Hepatic stellate cell (primary cell): ENCODE results near the gene CRYGN.

Experiments
- DNase-seq: peaks from one replicate; pipeline ENCODE4 v3.0.0; 2011; ENCODE audit warnings: low spot score

Gene CRYGN

DNA sequence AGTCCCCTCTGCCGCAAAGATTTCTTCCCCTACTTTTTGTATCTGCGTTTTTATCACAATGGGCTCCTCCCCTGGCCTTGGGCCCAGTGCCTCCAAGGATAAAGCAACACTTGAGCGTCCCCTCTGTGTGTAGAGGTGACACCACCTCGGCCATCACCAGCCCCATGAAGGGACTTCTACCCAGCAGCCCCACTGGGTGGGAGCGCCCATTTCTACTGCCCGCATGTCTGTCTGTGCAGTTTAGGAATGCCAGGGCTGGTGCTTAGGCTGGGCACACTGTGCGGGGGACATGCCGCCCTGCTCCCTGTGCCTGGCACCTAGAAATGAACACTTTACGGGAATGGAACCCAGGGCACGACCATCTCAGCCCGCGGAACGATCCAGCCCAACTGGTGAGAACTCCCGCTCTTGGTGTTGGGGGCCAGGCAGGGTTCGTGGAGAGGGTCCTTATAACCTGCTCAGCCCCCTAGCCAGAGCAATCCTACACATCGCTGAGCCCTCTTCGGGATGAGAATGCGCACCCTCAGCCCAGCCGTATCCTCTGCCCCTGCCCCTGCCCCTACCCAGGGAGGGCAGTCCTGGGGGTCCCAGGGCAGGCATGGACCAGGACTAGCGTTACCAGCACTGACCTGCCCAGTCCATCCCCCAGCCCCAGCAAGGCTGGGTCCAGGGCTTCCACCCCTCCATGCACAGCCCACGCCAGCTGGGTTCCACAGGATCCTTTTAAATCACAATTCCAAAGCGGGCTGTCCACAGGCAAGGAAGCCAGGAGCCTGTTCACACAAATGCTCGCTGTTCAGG is 12.8 kb downstream of the CRYGN start:
- DNase-seq: no peak

DNA sequence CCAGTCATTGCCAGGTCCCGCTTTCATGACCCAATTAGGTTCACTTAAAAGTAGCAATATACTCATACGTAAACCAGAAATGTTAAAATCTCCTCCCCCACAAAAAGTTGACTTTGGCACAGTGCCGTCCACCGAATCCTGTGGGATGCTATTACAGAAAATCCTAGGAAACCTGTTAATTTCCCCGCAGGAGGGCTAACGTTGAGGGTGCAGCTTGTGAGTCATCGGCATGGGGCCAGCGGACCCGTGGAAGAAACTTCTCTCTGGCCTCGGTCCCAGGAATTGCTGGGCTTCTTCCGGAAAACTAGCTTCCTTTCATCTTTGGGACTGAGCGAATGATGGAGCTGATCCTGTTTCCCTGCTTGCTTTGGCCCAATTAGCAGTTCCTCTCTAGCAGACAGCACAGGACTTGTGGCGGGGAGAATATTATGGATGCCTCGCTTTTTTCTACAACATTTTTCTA is 13.5 kb downstream of the CRYGN start:
- peak; percentile 88 for DNase-seq

DNA sequence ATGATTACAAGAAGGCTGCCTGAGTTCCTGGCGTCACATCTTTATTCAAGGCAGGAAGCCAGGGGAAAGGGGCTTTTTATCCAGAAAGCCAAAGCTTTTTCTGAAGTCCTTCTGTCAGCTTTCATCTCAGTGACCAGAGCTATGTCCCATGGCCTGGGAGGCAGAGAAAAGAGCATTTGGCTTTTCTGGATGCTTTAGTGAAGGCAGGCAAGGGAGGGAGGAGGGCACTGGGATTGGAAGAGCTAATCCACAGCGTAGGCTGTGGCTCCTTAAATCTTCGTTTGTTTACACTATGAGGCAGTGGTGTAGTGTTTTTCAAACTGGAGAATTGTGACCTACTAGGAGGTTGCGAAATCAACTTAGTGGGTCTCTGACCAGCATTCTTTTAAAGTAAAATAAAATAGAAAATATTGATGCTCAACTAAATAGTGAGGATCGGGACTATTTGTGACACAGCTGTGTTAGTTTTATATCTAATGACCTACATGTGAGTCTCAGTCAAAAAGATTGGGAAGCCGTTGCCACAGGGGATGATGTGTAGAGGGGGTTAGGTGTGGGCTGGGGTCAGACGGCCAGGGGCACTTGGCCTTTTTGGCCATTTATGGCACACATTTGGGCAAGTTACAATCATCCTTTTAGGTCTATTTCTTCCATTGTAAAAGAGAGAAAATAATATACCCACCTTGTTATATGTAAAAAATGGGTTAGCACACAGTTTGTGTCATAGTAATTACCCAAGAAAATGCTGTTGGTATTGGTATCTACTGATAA is 14.1 kb downstream of the CRYGN start:
- DNase-seq: peak; percentile 70

DNA sequence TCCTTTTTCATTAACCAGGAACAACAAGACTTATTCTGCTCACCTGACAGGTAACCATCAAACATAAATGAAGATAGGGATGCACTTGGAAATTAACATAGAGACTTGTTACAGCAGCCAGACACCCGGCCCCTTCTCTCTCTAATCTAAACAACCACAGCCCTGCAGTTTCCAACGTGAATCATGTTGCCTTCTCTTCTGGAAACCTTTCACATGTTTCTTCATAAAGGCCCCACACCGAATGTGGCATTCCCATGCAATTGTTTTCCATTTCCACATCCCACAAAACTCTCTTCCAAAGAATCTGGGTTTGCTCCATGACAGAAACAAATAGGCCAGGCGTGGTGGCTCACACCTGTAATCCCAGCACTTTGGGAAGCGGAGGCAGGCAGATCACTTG is 15.1 kb downstream of the CRYGN start:
- DNase-seq: no peak

DNA sequence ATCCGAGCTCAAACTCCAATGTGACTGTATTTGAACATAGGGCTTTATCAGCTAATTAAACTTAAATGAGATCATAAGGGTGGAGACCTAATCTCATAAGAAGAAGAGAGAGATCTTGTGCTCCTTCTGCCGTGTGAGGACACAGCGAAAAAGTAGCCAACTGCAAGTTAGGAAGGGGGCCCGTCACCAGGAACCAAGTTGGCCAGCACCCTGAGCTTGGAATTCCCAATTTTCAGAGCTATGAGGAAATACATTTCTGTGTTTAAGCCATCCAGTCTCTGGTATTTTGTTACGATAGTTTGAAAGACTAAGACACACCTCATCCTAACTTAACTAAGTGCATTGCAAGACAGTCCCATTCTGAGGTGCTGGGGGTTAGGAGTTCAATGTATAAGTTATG is 16.0 kb downstream of the CRYGN start:
- DNase-seq: no peak

DNA sequence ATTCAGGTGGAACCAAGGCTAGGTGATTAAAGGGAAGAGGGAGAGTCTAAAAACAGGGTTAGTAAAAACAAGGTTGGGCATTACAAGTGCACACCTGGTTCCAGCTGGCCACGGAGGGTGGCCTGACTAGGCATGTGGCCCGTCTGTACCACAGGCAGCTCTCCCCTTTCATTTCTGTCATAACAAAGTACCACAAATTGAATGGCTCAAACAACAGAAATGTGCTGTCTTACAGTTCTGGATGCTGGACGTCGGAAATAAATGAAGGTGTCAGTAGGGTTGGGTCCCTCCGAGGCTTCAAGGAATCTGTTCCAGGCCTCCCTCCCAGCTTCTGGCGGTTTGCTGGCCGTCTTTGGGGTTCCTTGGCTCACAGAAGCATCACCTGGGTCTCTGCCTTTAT is 16.7 kb downstream of the CRYGN start:
- no peak for DNase-seq

DNA sequence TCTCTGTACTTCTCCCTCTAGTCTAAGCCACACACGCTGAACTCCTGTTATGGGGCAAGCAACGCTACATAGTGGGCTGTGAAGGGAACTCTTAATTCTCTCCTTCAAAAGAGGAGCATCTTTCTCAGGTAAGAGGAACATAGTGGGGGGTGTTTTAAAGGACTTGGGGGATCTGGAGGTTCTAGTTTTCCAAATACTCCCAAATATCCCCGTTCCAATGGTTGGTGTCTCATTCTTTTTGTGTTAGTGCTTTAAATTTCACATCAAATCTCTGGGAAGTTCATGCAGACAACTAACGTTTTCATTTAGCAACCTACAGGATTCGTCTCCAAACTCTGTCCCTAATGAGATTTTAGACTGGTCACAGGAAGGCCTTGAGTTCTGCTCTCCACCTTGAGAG is 17.7 kb downstream of the CRYGN start:
- DNase-seq: no peak

DNA sequence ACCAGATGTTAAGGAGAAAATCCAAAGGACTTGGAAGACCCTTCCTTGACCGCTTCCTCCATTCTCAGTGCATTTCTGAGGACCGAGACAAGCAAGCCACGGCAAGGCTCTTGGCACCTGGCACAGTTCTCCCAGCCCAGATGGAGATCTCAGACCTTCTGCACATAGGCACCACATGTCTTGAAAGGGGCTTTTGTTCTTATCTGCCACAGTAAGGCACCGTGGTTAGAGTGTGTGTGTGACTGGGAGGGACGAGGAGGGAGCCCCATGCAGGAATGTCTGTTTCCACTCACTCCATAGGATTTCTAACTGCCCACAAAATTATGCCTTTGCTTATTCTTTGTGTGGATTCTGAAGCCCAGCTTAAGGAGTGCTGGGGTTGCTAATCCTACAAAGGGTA is 19.8 kb downstream of the CRYGN start:
- no peak for DNase-seq

DNA sequence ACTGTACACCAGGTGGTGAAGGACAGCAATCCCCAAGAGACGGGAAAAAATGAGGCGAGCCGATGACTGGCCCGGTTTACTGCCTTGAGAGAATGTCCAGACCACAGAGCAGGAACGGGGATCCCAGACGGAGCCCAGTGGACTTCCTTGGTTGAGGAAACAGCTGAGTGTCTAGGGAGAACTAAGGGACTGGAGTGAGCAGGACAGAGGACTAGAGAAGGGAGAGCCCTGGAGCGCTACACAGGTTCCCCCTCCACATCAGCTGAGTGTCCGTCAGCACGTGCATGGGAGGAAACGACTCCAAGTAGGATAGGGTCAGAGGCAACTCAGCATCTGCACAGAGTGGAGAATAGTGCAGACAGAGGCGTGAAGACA is 23.0 kb downstream of the CRYGN start:
- DNase-seq: no peak

DNA sequence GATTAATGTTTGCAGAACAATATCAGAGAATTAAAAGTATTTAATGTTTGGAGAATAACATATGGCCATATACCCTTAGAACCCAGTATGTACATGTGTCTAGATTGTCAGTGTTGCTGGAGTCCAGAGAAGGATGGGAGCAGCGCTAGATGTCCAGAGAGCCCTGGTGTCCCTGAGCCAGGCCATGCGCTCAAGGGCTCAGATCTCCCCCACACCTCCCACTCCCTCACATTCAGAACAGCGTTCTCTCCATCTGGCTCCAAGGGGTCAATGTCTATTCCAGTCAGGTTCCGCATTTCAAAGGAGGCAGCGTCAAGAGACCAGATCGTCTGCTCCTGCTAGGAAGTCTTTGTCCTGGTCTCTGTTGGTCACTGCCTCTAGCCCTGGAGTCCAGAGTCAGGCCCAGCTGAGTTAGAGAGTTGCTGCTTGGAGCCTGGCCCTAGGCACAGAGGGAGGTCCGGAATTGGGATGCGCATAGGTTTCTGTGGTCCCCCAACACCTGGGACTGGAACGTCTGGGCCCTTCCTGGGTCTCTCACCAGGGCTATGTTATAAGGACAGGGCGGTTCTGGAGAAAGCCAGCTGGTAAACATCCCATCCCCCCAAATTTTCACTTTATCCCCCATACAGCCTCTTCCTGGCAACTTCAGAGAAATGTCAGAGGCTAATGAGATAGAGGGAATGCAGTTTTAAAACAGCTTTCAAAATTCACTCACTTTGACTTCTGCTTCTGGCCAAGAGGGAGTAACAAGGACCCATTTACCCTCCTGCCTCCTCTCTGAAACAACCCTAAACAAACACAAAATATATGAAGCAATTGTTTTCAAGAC is 23.6 kb downstream of the CRYGN start:
- no peak for DNase-seq

DNA sequence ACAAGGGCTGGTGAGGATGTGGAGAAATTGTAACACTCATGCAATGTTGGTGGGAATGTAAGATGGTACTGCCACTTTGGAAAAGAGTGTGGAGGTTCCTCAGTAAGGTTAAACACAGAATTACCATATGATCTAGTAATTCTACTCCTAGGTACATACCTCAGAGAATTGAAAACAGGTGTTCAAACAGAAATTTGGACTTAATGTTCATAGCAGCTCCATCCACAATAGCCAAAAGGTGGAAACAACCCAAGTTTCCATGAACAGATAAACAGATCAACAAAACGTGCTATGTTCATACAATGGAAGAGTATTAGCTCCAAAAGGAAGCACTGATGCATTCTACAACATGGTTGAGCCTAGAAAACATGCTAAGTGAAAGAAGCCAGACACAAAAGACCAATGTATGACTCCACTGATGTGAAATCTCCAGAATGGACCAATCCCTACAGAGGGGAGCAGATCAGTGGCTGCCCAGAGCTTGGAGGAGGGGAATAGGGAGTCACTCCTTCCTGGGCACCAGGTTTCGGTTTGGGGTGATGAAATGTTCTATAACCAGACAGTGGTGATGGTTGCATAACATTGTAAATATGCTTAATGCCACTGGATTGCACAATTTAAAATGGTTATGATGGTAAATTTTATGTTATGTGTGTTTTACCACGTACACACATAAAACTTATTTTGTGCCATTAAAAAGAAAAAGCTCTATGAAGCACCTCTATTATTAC is 24.4 kb downstream of the CRYGN start:
- no peak for DNase-seq

DNA sequence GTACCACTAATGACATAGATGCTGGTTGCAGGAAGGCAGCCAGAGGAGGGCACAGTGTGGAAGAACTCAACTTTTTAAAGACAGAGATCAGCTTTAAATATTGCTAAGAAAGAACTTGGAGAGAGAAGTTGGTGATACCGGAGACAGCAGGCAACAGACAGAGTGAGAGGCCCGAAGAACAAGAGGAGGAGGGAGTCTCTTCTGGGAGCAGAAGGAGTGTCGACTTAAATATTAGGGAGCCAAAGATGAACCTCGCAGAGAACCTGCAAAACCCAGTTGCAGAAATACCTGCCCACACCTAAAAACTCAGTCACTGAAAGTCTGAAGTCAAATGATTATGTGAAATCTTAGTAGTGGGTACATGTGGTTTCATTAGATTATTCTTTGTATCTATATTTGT is 26.7 kb downstream of the CRYGN start:
- DNase-seq: no peak

DNA sequence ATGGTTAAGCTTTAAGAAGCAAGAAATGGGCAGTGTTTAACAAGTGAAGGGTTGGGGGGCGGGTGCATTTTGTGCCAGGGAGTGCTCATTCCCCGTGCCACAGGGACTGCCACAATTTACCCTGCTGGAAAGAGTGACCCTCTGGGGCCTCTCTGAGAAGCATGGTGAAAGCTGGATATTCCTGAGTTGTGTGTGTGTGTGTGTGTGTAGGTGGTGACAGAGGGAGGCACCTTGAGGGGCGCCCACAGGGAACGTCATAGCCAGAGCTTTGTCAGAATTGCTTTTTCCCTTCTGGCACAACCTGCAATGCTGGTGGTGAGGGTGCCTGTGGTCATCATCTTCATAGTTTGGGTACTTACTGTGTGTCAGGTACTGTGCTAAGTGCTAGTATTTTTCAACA is 27.6 kb downstream of the CRYGN start:
- DNase-seq: no peak

DNA sequence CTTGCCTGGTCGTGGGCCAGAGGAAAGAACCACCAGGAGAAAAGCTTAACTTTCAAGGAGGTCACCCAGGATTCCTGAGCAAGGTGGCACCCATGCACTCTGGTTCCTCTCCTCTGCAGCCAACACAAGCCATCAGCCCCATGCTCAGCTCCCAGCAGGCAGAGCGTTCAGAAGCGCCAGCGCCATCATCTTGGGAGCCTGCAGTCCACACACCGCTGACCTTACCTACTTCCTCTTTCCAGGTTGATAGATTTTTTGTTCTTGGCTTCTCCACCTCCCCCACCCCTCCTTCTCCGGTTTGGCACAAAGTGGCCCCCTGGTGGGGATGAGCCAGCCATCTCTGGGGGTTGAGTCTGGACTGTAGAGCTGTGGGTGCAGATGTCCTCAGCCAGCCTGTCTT is 28.4 kb downstream of the CRYGN start:
- DNase-seq: no peak

DNA sequence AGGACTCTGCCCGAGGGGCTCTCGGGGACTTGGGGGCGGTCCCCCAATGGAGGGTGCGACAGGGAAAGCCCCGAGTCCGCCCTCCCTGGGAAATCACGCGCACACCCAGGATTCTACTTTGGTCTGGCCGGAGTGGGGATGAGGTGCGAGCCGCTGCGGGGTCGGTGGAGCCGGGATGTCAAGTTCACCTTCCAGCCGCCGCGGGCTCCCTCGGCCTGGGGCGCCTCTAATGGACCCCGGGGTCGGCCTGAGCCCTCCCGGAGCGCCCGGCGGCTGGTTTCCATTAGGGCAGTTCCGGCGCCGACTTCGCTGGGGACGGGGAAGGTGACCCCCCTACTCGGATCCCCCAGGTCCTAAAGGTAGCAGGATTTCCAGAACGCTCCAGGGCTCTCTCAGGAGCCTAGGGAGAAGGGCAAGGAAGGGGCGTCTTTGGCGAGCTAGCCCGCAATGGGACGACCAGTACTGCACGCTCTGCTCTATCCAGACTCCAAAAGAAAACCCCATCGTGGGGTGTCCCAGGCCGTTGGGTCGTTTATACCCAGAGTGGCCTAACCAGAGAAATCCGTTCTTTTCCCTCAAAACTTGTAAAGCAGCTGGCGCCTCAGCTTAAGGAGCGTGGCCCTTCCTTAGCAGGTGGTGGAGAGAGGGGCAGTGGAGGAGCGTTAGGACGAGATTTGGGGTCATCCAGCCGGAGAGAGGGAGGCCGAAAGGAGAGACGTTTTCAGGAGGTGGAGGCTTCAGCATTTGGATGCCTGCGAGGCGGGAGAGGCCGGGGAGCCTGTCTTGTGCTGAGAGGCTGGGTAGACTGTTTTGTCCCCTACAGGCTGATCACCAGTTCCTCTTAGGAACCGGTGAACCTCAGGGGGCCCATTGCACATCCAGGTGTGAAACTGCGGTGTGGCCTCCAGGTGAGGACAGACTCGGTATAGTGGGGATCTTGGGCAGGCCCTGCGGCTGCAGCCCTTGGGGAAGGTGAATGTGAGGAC is 29.2 kb downstream of the CRYGN start:
- DNase-seq: no peak

DNA sequence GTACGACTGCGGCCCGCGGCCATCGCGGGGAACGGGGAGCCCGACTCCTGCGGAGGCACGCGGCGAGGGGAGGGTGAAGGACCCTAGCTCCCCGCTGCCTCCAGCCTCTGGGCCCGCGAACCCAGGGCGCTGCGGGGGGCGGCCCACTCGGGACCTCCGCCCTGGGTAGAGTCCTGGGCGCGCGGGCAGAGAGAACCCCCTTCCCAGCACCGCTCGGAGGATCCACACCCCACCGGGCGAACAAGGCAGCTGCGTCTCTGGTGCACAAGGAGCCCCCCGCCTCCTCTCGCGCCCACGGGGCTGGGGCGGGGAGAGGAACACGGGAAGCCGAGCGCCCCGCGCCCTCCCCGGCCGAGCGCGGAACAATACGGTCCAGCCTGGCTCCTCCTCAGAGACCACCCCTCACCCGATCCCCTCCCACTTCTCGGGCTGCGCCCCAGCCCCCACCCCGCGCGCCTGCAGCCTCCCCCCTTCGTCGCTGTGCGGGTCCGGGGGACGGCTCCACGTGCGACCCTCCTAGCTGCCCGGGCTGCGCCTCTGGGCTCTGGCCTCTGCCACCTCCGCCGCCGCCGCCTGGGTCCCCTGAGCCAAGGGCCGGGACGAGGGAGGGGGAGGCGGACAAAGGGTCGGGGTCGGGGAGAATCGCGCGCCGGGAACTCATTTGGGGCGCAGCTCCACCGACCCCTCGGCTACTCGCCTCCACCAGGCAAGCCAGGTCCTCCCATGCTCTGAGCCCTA is 30.1 kb downstream of the CRYGN start, which contains the start of gene WDR86:
WDR86 (minus strand) TSS at position 372 of the 738 bp plus-strand sequence. CDS start 449 bp downstream, outside the sequence.
- DNase-seq: no peak

DNA sequence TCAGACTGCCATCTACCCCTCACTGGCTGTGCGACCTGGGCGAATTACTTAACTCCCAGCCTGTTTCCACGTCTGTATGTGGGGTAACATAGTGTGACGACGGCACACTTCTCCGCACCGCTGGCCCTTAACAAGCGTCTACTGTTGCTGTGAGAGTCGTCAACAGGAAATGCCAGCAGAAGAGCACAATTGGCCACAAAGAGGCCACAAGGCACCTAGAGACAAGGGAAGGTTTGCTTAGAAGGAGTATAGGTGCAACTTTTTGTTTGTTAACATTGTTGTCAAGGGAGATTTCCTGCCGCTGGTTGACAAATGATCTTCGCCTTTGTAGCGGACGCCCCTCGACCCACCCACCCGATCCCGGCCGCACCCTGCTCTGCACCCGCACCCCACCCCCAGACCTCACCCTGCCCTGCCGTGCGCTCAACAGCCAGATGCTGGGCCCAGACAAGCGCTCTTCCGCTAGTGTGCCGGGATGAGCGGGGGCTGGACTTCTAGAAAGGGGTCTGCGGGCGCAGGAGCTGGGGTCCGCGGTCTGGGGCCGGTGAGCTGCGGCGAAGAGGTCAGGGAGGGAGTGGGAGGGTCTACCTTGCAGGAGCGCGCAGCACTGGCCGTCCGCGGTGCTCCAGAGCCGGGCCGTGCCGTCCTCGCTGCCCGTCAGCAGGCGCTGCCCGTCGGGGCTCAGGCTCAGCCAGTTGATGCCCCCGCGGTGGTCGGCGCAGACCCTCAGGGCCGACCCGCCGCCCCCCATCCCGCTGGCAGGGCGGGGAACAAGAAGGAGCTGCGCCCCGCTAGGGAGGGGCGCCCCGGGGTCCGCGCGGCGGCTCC is 30.9 kb downstream of the CRYGN start:
- DNase-seq: no peak

DNA sequence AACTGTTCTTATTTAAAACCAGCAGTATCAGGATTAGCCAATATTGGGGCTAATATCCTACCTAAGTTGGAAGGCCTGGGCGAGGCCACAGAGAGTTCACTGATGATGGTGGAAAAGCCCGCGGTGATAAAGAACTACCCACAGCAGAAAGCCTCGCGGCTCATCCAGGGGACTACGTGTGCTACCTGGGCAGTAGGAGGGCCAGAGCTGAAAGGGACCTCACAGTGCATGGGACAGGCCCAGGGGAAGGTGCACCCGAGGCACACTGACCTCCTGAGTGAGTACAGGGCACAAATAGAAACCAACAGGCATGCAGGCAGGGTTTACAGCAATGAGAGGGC is 31.5 kb downstream of the CRYGN start:
- DNase-seq: no peak
